ENCODE results near the gene RPS6KA2.

RPS6KA2 gene

GRCh38 chr6:166499350-166500163 is 127.5 kb downstream of the RPS6KA2 start:
- TF ChIP-seq SPI1 (IDR thresholded peaks at IDR 0.05; ENCODE audit: borderline replicate concordance, low read depth) (no peak), GABPA (IDR thresholded peaks at IDR 0.05; ENCODE audit: low read depth) (no peak), REST (IDR thresholded peaks at IDR 0.05; ENCODE audit: insufficient replicate concordance, low read depth) (no peak), POLR2AphosphoS5 (IDR thresholded peaks at IDR 0.05; ENCODE audit: low read depth) (no peak), CTCF (IDR thresholded peaks at IDR 0.05; ENCODE audit: insufficient read depth, low read length) (no peak)
- Histone ChIP-seq H3K27me3 (ENCODE audit: insufficient read depth, poor library complexity, severe bottlenecking) (no peaks in the 10 kb centered on the region), H3K27ac (replicated peaks) (no peak overlapping the region), H3K4me3 (replicated peaks; ENCODE audit: insufficient read depth, low read length) (no peak overlapping the region)
- DNase-seq (ENCODE audit: low read depth in 1 of 2, low spot score in 1 of 2) = no peak

GRCh38 chr6:166498661-166499349 is 128.2 kb downstream of the RPS6KA2 start:
- no peaks in the 10 kb centered on the region for H3K27me3 ChIP-seq (ENCODE audit: insufficient read depth, poor library complexity, severe bottlenecking)
- no peak overlapping the region for H3K4me3 ChIP-seq (replicated peaks; ENCODE audit: insufficient read depth, low read length)
- no peak for DNase-seq (ENCODE audit: low read depth in 1 of 2, low spot score in 1 of 2)
- H3K27ac ChIP-seq (replicated peaks) = no peak overlapping the region
- TF ChIP-seq GABPA (IDR thresholded peaks at IDR 0.05; ENCODE audit: low read depth) = no peak
- no peak for TF ChIP-seq POLR2AphosphoS5 (IDR thresholded peaks at IDR 0.05; ENCODE audit: low read depth)
- no peak for TF ChIP-seq REST (IDR thresholded peaks at IDR 0.05; ENCODE audit: insufficient replicate concordance, low read depth)
- no peak for TF ChIP-seq SPI1 (IDR thresholded peaks at IDR 0.05; ENCODE audit: borderline replicate concordance, low read depth)
- TF ChIP-seq CTCF (IDR thresholded peaks at IDR 0.05; ENCODE audit: insufficient read depth, low read length) = no peak

- H3K27me3 ChIP-seq (ENCODE audit: insufficient read depth, poor library complexity, severe bottlenecking) = no peaks in the 10 kb centered on the region
- DNase-seq (ENCODE audit: low read depth in 1 of 2, low spot score in 1 of 2) = no peak
- H3K4me3 ChIP-seq (replicated peaks; ENCODE audit: insufficient read depth, low read length) = no peak overlapping the region
- TF ChIP-seq CTCF (IDR thresholded peaks at IDR 0.05; ENCODE audit: insufficient read depth, low read length) = no peak
- no peak overlapping the region for H3K27ac ChIP-seq (replicated peaks)
These were observed 128.8 kb downstream of the RPS6KA2 start for GRCh38 chr6:166498228-166498627.

Measured in HL-60 (cell line).